Measurements from ENCODE around the gene KDM5C. TPM values are rescaled to one million over a fixed set of nuclear protein-coding genes. Genes with fewer than 3 reads are reported as not detected.

Gene KDM5C
- total RNA-seq: 10 to 100 TPM; 26.8 to 70.5 (median 47.5) TPM
- 10 to 100 TPM; 31.4 to 36.4 TPM for polyA plus RNA-seq

- FAIRE-seq (peak; percentile 51), ATAC-seq (peak; percentile 92 to 95 (median 93)), DNase-seq (peak; percentile 84 to 99 (median 92))
- TF ChIP-seq CTCF (IDR thresholded peaks at IDR 0.05): no peak
- H3K4me1 ChIP-seq: peaks cover 11 to 17% (median 14%) of the 10 kb centered on the region in 3 donors
- 0 to 1% methylated on average over 67 of the region's 67 CpGs for WGBS, 2 donors
- H3K9me3 ChIP-seq: no peaks in the 10 kb centered on the region
- no peaks in the 10 kb centered on the region for H3K27me3 ChIP-seq
- H3K27ac ChIP-seq: peak within 1 kb of the TSS; percentile 57 to 94 (median 82)
- peaks cover 0 to 5% (median 0%) of the 10 kb centered on the region in 3 donors for H3K36me3 ChIP-seq
- intact Hi-C loops (cut with DNase I): no loop called here
- peak within 1 kb of the TSS; percentile 86 to 99 (median 94) for H3K4me3 ChIP-seq
These were observed at the start of gene KDM5C for GRCh38 chrX:53224860-53225797. Gene KDM5C, minus strand, starts transcription at chrX:53225207. Its CDS starts 318 bp downstream, at chrX:53224889.

- Histone ChIP-seq H3K9me3 (no peaks in the 10 kb centered on the region), H3K27ac (no peak overlapping the region), H3K27me3 (peaks cover 0 to 4% (median 0%) of the 10 kb centered on the region in 4 donors), H3K4me3 (no peak overlapping the region), H3K36me3 (no peaks in the 10 kb centered on the region), H3K4me1 (no peaks in the 10 kb centered on the region)
- DNase-seq (no peak), ATAC-seq (no peak), FAIRE-seq (no peak)
- 72 to 78% methylated on average over 8 of the region's 8 CpGs for WGBS, 2 donors
- TF ChIP-seq CTCF (IDR thresholded peaks at IDR 0.05): no peak
- intact Hi-C loops (cut with DNase I): no loop called here
These were observed 47.9 kb upstream of the KDM5C start for GRCh38 chrX:53272808-53273337.

- Histone ChIP-seq H3K27ac (no peak overlapping the region), H3K4me1 (no peaks in the 10 kb centered on the region), H3K9me3 (no peaks in the 10 kb centered on the region), H3K4me3 (no peak overlapping the region), H3K27me3 (no peaks in the 10 kb centered on the region), H3K36me3 (no peaks in the 10 kb centered on the region)
- no peak for FAIRE-seq
- WGBS, 2 donors: 74 to 86% methylated on average over 14 of the region's 14 CpGs
- no peak for DNase-seq
- intact Hi-C loops (cut with DNase I): no loop called here
- no peak for ATAC-seq
- TF ChIP-seq CTCF (IDR thresholded peaks at IDR 0.05): no peak
These were observed 44.6 kb upstream of the KDM5C start for GRCh38 chrX:53269536-53270107.

GRCh38 chrX:53268173-53268572 lies 43.2 kb upstream of the KDM5C start:
- no peak overlapping the region for H3K4me3 ChIP-seq
- H3K27ac ChIP-seq: no peak overlapping the region
- no peak for TF ChIP-seq CTCF (IDR thresholded peaks at IDR 0.05)
- WGBS, 2 donors: 71 to 73% methylated on average over 7 of the region's 7 CpGs
- DNase-seq (no peak), ATAC-seq (no peak), FAIRE-seq (no peak)
- H3K9me3 ChIP-seq: no peaks in the 10 kb centered on the region
- no peaks in the 10 kb centered on the region for H3K4me1 ChIP-seq
- no peaks in the 10 kb centered on the region for H3K27me3 ChIP-seq
- no peaks in the 10 kb centered on the region for H3K36me3 ChIP-seq
- intact Hi-C loops (cut with DNase I): no loop called here

All from pancreas (tissue), 10 donors.